ENCODE results near the gene GVQW3.

Gene GVQW3

GRCh38 chr11:76448506-76448905 lies 67.4 kb downstream of the GVQW3 start:
- TF ChIP-seq CTCF (IDR thresholded peaks at IDR 0.05; ENCODE audit: borderline replicate concordance, control extremely low read depth, extremely low read depth, insufficient read depth, missing control alignments): no peak
- in situ Hi-C loops (cut with MboI; ENCODE audit: low sequenced_read_pairs, unreplicated experiment): no loop called here
- DNase-seq (ENCODE audit: low spot score): no peak

- TF ChIP-seq CTCF (IDR thresholded peaks at IDR 0.05; ENCODE audit: borderline replicate concordance, control extremely low read depth, extremely low read depth, insufficient read depth, missing control alignments): no peak
- in situ Hi-C loops (cut with MboI; ENCODE audit: low sequenced_read_pairs, unreplicated experiment): no loop called here
- no peak for DNase-seq (ENCODE audit: low spot score)
These were observed 72.1 kb downstream of the GVQW3 start for GRCh38 chr11:76453248-76453647.

GRCh38 chr11:76455331-76455730 lies 74.2 kb downstream of the GVQW3 start:
- in situ Hi-C loops (cut with MboI; ENCODE audit: low sequenced_read_pairs, unreplicated experiment): no loop called here
- no peak for DNase-seq (ENCODE audit: low spot score)
- TF ChIP-seq CTCF (IDR thresholded peaks at IDR 0.05; ENCODE audit: borderline replicate concordance, control extremely low read depth, extremely low read depth, insufficient read depth, missing control alignments): no peak

GRCh38 chr11:76455931-76456330 lies 74.8 kb downstream of the GVQW3 start:
- no peak for DNase-seq (ENCODE audit: low spot score)
- TF ChIP-seq CTCF (IDR thresholded peaks at IDR 0.05; ENCODE audit: borderline replicate concordance, control extremely low read depth, extremely low read depth, insufficient read depth, missing control alignments): no peak
- in situ Hi-C loops (cut with MboI; ENCODE audit: low sequenced_read_pairs, unreplicated experiment): no loop called here

- in situ Hi-C loops (cut with MboI; ENCODE audit: low sequenced_read_pairs, unreplicated experiment): no loop called here
- DNase-seq (ENCODE audit: low spot score): no peak
- TF ChIP-seq CTCF (IDR thresholded peaks at IDR 0.05; ENCODE audit: borderline replicate concordance, control extremely low read depth, extremely low read depth, insufficient read depth, missing control alignments): no peak
These were observed 75.4 kb downstream of the GVQW3 start for GRCh38 chr11:76456571-76456970.

Data from GM13976 (cell line).